Keratinocyte (primary cell): ENCODE data around the gene ZNF644. TPM values are rescaled to one million over a fixed set of nuclear protein-coding genes. Genes with fewer than 3 reads are reported as not detected.
"Not testable (repeated sequence)": the region's sequence is repeated elsewhere in the genome, so short reads cannot be mapped to it uniquely, and the experiment has no call there.

Experiments
- DNase-seq: peaks from one replicate; pipeline ENCODE4 v3.0.0-alpha.2; 2011; ENCODE audit warnings: low read depth, missing footprints, low spot score
- FAIRE-seq: peaks from 2 replicates; lab custom pipeline; 2011; peaks lifted over from hg19 to GRCh38; lab: Jason Lieb, UNC
- H2AFZ ChIP-seq: 2 replicates; pipeline ENCODE4 v1.6.0; 2012; ENCODE audit warnings: low read length, control low read depth, inconsistent platforms; ENCODE audit not compliant: control insufficient read depth
- H3K27ac ChIP-seq: 2 replicates; pipeline ENCODE4 v1.5.1; 2011; ENCODE audit warnings: low read length; ENCODE audit not compliant: control insufficient read depth, insufficient read depth
- H3K27me3 ChIP-seq: 3 replicates; pipeline ENCODE4 v1.6.0; 2011; ENCODE audit warnings: low read length; ENCODE audit not compliant: control insufficient read depth, insufficient read depth; ENCODE audit errors: extremely low read depth
- H3K36me3 ChIP-seq, 2 experiments: 2 replicates in 1 of 2; 3 replicates in 1 of 2; pipeline ENCODE4 v1.5.1; 2011; ENCODE audit warnings: low read length in 2 of 2, mild to moderate bottlenecking in 1 of 2; ENCODE audit not compliant: control insufficient read depth in 2 of 2, insufficient read depth in 2 of 2; ENCODE audit errors: extremely low read depth in 1 of 2
- H3K4me1 ChIP-seq: 3 replicates; pipeline ENCODE4 v1.5.1; 2011; ENCODE audit warnings: low read length; ENCODE audit not compliant: control insufficient read depth, insufficient read depth; ENCODE audit errors: extremely low read depth
- H3K4me2 ChIP-seq: 3 replicates; pipeline ENCODE4 v1.6.0; 2011; ENCODE audit warnings: low read depth, low read length; ENCODE audit not compliant: control insufficient read depth, insufficient read depth; ENCODE audit errors: extremely low read depth
- H3K4me3 ChIP-seq, 3 experiments: fragments of 200-600 bp in 1 of 3; sonication (generic) in 1 of 3; 2 replicates in 2 of 3; 3 replicates in 1 of 3; pipeline ENCODE4 v1.5.1; 2011 to 2016; ENCODE audit warnings: low read length in 3 of 3, mild to moderate bottlenecking in 3 of 3, control low read depth in 2 of 3, inconsistent platforms in 1 of 3, low read depth in 1 of 3, mixed read lengths in 1 of 3, mixed run types in 1 of 3, moderate library complexity in 1 of 3; ENCODE audit not compliant: control insufficient read depth in 2 of 3, insufficient read depth in 2 of 3; ENCODE audit errors: extremely low read depth in 1 of 3
- H3K79me2 ChIP-seq: 2 replicates; pipeline ENCODE4 v1.6.0; 2012; ENCODE audit warnings: low read length; ENCODE audit not compliant: control insufficient read depth, insufficient read depth
- H3K9ac ChIP-seq: 3 replicates; pipeline ENCODE4 v1.6.0; 2011; ENCODE audit warnings: low read length; ENCODE audit not compliant: control insufficient read depth, insufficient read depth; ENCODE audit errors: extremely low read depth
- H3K9me1 ChIP-seq: 3 replicates; pipeline ENCODE4 v1.6.0; 2011; ENCODE audit warnings: low read length; ENCODE audit not compliant: control insufficient read depth, insufficient read depth; ENCODE audit errors: extremely low read depth
- H3K9me3 ChIP-seq: 2 replicates; pipeline ENCODE4 v1.5.1; 2012; ENCODE audit warnings: low read depth, low read length; ENCODE audit not compliant: control insufficient read depth
- H4K20me1 ChIP-seq: 3 replicates; pipeline ENCODE4 v1.6.0; 2011; ENCODE audit warnings: low read length; ENCODE audit not compliant: control insufficient read depth, insufficient read depth; ENCODE audit errors: extremely low read depth
- CTCF ChIP-seq, 3 experiments: IDR thresholded peaks in 1 of 3; conservative IDR thresholded peaks in 1 of 3; optimal IDR thresholded peaks in 1 of 3; 2 replicates in 2 of 3; 3 replicates in 1 of 3; pipeline versions ENCODE3 to v1.5.1; 2011; ENCODE audit warnings: low read length in 3 of 3, mild to moderate bottlenecking in 3 of 3, moderate library complexity in 2 of 3, control low read depth in 1 of 3, inconsistent platforms in 1 of 3; ENCODE audit not compliant: insufficient read depth in 2 of 3; ENCODE audit errors: extremely low read depth in 1 of 3
- EZH2 ChIP-seq: IDR thresholded peaks from one replicate; pipeline ENCODE4 v1.6.1; 2012; ENCODE audit warnings: inconsistent platforms, mild to moderate bottlenecking, low read length, moderate library complexity
- dilution Hi-C: fragments of 300-500 bp; cut with MboI; formaldehyde crosslinking; loops from one replicate; pipeline ENCODE4 v1.7.0; 2020; ENCODE audit warnings: low sequenced_read_pairs; ENCODE audit not compliant: extremely low pct_ligation_motif_present
- polyA plus RNA-seq, 5 experiments: library from polyadenylated mRNA; depleted of rRNA in 3 of 5; stranded (reverse) in 3 of 5; stranded (forward) in 1 of 5; unstranded in 1 of 5; fragments of >200 nt; gene quantifications; 1 replicate in 1 of 5; 2 replicates in 3 of 5; 3 replicates in 1 of 5; pipeline versions ENCODE4 v1.2.1 to v1.2.3, GENCODE V29; 2011 to 2012; ENCODE audit warnings: missing spikeins in 2 of 5, low read depth in 1 of 5, low replicate concordance in 1 of 5

The ZNF644 gene
- polyA plus RNA-seq, 1 donor (not counting 4 experiments of a cell fraction or from before 2014, with no cell fraction given): 19.1 TPM

DNA sequence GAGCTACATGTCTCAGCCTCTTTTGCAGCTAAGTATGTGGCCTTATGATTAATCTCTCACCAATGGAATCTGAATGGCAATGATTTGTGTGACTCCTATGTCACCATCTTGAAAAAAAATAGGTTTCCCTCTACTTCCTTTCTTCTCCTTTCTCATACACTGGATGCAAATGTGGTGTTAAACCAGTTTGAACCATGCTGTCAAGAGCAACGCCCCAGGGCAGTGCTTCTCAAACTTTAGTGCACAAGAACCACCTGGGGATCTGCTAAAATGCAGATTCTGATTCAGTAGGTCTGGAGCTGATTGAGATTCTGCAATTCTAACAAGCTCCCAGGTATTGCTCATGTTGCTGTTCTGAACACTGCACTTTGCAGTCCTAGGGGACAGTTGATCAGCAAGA lies 44.7 kb upstream of the ZNF644 start:
- dilution Hi-C loops: no loop called here
- DNase-seq: no peak

DNA sequence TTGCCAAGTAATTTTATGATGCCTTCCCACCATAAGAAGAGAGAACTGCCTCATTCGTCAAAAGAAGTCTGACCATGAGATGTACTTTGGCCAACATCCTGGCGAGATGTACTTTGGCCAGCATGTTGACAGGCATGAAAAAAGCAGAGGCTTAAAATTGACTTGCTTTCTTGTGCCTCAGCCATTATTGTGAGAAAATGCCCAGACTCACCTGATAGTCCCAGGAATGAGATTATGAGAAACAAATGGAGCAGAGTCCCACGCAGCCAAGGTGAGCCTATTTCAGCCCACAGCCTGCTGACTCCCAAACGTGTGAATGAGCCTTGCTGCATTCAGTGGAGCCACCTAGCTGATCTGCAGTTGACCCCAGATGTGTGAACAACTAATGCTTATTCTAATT lies 43.5 kb upstream of the ZNF644 start:
- Histone ChIP-seq H2AFZ (no peak overlapping the region), H3K9ac (no peak overlapping the region), H4K20me1 (no peaks in the 10 kb centered on the region), H3K9me3 (no peaks in the 10 kb centered on the region), H3K4me3 (no peak overlapping the region), H3K36me3 (no peaks in the 10 kb centered on the region), H3K27ac (no peak overlapping the region), H3K27me3 (no peaks in the 10 kb centered on the region), H3K79me2 (no peaks in the 10 kb centered on the region), H3K4me1 (no peaks in the 10 kb centered on the region), H3K9me1 (no peaks in the 10 kb centered on the region), H3K4me2 (no peak overlapping the region)
- TF ChIP-seq CTCF (optimal IDR thresholded peaks at IDR 0.05 in 1 of 3, IDR thresholded peaks at IDR 0.05 in 1 of 3, conservative IDR thresholded peaks at IDR 0.05 in 1 of 3; ENCODE audit: extremely low read depth in 1 of 3, insufficient read depth in 2 of 3, low read length in 3 of 3) (no peak), EZH2 (no peak)
- DNase-seq: no peak
- no peak for FAIRE-seq
- dilution Hi-C loops: no loop called here

More for the DNA sequence above, 44.7 kb upstream of the ZNF644 start:
- Histone ChIP-seq H3K79me2 (no peaks in the 10 kb centered on the region), H3K36me3 (no peaks in the 10 kb centered on the region), H3K9ac (no peak overlapping the region), H3K4me3 (no peak overlapping the region), H3K27ac (no peak overlapping the region), H3K4me2 (no peak overlapping the region), H2AFZ (no peak overlapping the region), H3K9me1 (no peaks in the 10 kb centered on the region), H3K4me1 (no peaks in the 10 kb centered on the region), H3K27me3 (no peaks in the 10 kb centered on the region), H3K9me3 (no peaks in the 10 kb centered on the region), H4K20me1 (no peaks in the 10 kb centered on the region)
- no peak for FAIRE-seq
- TF ChIP-seq EZH2: no peak
- no peak for TF ChIP-seq CTCF (optimal IDR thresholded peaks at IDR 0.05 in 1 of 3, IDR thresholded peaks at IDR 0.05 in 1 of 3, conservative IDR thresholded peaks at IDR 0.05 in 1 of 3; ENCODE audit: extremely low read depth in 1 of 3, insufficient read depth in 2 of 3, low read length in 3 of 3)

DNA sequence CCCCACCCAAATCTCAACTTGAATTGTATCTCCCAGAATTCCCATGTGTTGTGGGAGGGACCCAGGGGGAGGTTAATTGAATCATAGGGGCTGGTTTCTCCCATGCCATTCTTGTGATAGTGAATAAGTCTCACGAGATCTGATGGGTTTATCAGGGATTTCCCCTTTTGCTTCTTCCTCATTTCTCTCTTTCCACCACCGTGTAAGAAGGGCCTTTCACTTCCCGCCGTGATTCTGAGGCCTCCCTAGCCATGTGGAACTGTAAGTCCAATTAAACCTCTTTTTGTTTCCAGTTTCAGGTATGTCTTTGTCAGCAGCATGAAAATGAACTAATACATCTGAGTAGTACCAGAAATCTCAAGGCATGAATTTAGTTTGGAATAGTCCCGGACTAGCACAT lies 41.6 kb upstream of the ZNF644 start:
- H3K79me2 ChIP-seq, FAIRE-seq, H3K27ac ChIP-seq, H3K4me1 ChIP-seq, H3K36me3 ChIP-seq, H2AFZ ChIP-seq, H3K4me2 ChIP-seq, dilution Hi-C loops, H3K9me3 ChIP-seq, DNase-seq, H4K20me1 ChIP-seq, H3K9ac ChIP-seq, H3K9me1 ChIP-seq, H3K27me3 ChIP-seq, H3K4me3 ChIP-seq: not testable (repeated sequence)
